WTC11 (cell line): ENCODE data around the gene KCNIP3. TPM values are rescaled to one million over a fixed set of nuclear protein-coding genes. Genes with fewer than 3 reads are reported as not detected.

Experiments
- ATAC-seq: fragments of 200-7000 bp; cut with Tn5 transposase; 2 replicates; pipeline ENCODE4 v1.10.0; 2021; ENCODE audit warnings: mild to moderate bottlenecking, moderate library complexity
- CTCF ChIA-PET: fragments of 300-600 bp; sonication (Branson Sonifier 250); formaldehyde crosslinking; loops from one replicate; lab custom pipeline; 2021; ENCODE audit warnings: antibody characterized with exemption; lab: Charles Lee
- POLR2A ChIA-PET: fragments of 350-600 bp; sonication (Branson Sonifier 250); formaldehyde crosslinking; loops from one replicate; lab custom pipeline; 2021; ENCODE audit warnings: antibody characterized with exemption; lab: Charles Lee
- DNase-seq: peaks from one replicate; pipeline ENCODE4 v3.0.0; 2021; ENCODE audit warnings: low spot score
- H3K27ac Mint-ChIP-seq: 2 replicates; pipeline ENCODE4 v1.8.0; 2021; ENCODE audit warnings: mixed read lengths
- H3K27me3 Mint-ChIP-seq: 2 replicates; pipeline ENCODE4 v1.8.0; 2021; ENCODE audit warnings: low read depth, mild to moderate bottlenecking, moderate library complexity, mixed read lengths
- H3K36me3 Mint-ChIP-seq: 2 replicates; pipeline ENCODE4 v1.8.0; 2021; ENCODE audit warnings: mixed read lengths
- H3K4me1 Mint-ChIP-seq: 2 replicates; pipeline ENCODE4 v1.8.0; 2022; ENCODE audit warnings: mixed read lengths
- H3K4me3 Mint-ChIP-seq: 2 replicates; pipeline ENCODE4 v1.8.0; 2021; ENCODE audit warnings: mild to moderate bottlenecking, moderate library complexity, mixed read lengths
- H3K9me3 Mint-ChIP-seq: 2 replicates; pipeline ENCODE4 v1.8.0; 2021; ENCODE audit warnings: mixed read lengths
- CBFB ChIP-seq: sonication (generic); formaldehyde crosslinking; IDR thresholded peaks from 2 replicates; pipeline ENCODE4 v1.8.1; 2022; ENCODE audit warnings: mild to moderate bottlenecking, low read depth, missing genetic modification reagents
- CREM ChIP-seq: sonication (generic); formaldehyde crosslinking; IDR thresholded peaks from 2 replicates; pipeline ENCODE4 v1.8.1; 2022; ENCODE audit warnings: mild to moderate bottlenecking, missing genetic modification reagents, moderate library complexity
- EMX1 ChIP-seq: fragments of 250-450 bp; sonication (Bioruptor Pico); IDR thresholded peaks from 2 replicates; pipeline ENCODE4 v1.8.0; 2021; ENCODE audit warnings: mild to moderate bottlenecking
- FOXP1 ChIP-seq: sonication (generic); formaldehyde crosslinking; IDR thresholded peaks from 2 replicates; pipeline ENCODE4 v1.8.0; 2022; ENCODE audit warnings: missing genetic modification reagents, mild to moderate bottlenecking, moderate library complexity, borderline replicate concordance
- NFE2L1 ChIP-seq: sonication (generic); formaldehyde crosslinking; IDR thresholded peaks from 2 replicates; pipeline ENCODE4 v1.8.1; 2023; ENCODE audit warnings: missing genetic modification reagents
- NR3C1 ChIP-seq: sonication (generic); formaldehyde crosslinking; conservative IDR thresholded peaks from 2 replicates; pipeline ENCODE4 v1.8.1; 2023; ENCODE audit warnings: low read depth, mild to moderate bottlenecking, missing genetic modification reagents
- OVOL2 ChIP-seq: fragments of 250-450 bp; sonication (Bioruptor Pico); IDR thresholded peaks from 2 replicates; pipeline ENCODE4 v1.9.0; 2021; ENCODE audit warnings: mild to moderate bottlenecking, borderline replicate concordance
- TP53 ChIP-seq: sonication (generic); formaldehyde crosslinking; IDR thresholded peaks from 2 replicates; pipeline ENCODE4 v1.8.1; 2023; ENCODE audit warnings: mild to moderate bottlenecking, missing genetic modification reagents
- ZNF219 ChIP-seq: sonication (generic); formaldehyde crosslinking; IDR thresholded peaks from 2 replicates; pipeline ENCODE4 v1.8.0; 2023; ENCODE audit warnings: missing genetic modification reagents, mild to moderate bottlenecking, borderline replicate concordance
- total RNA-seq: library from RNA; stranded (reverse); gene quantifications from 3 replicates; pipeline ENCODE4 v1.2.3, GENCODE V29; 2021
- TF ChIP-seq, protein P1 (sequence below): sonication (generic); formaldehyde crosslinking; IDR thresholded peaks from 2 replicates; pipeline ENCODE4 v1.8.0; 2023; ENCODE audit warnings: mild to moderate bottlenecking, missing genetic modification reagents
- TF ChIP-seq, protein P2 (sequence below): sonication (generic); formaldehyde crosslinking; IDR thresholded peaks from 2 replicates; pipeline ENCODE4 v1.8.0; 2023; ENCODE audit warnings: missing genetic modification reagents
- TF ChIP-seq, protein P3 (sequence below): sonication (generic); formaldehyde crosslinking; IDR thresholded peaks from 2 replicates; pipeline ENCODE4 v1.8.1; 2023; ENCODE audit warnings: mild to moderate bottlenecking, moderate library complexity, missing genetic modification reagents
- TF ChIP-seq, protein P4 (sequence below): sonication (generic); formaldehyde crosslinking; IDR thresholded peaks from 2 replicates; pipeline ENCODE4 v1.8.1; 2022; ENCODE audit warnings: missing genetic modification reagents, borderline replicate concordance
- TF ChIP-seq, protein P5 (sequence below): sonication (generic); formaldehyde crosslinking; IDR thresholded peaks from 2 replicates; pipeline ENCODE4 v1.8.0; 2022; ENCODE audit warnings: mild to moderate bottlenecking, missing genetic modification reagents
- TF ChIP-seq, protein P6 (sequence below): sonication (generic); formaldehyde crosslinking; IDR thresholded peaks from 2 replicates; pipeline ENCODE4 v1.8.1; 2022; ENCODE audit warnings: low read depth, mild to moderate bottlenecking, moderate library complexity, missing genetic modification reagents, borderline replicate concordance
- TF ChIP-seq, protein P7 (sequence below): sonication (generic); formaldehyde crosslinking; conservative IDR thresholded peaks from 2 replicates; pipeline ENCODE4 v1.8.1; 2023; ENCODE audit warnings: mild to moderate bottlenecking, low read depth, missing genetic modification reagents, moderate library complexity

The KCNIP3 gene
- total RNA-seq, 1 experiment from 2014 or later, result 2.1 TPM

DNA sequence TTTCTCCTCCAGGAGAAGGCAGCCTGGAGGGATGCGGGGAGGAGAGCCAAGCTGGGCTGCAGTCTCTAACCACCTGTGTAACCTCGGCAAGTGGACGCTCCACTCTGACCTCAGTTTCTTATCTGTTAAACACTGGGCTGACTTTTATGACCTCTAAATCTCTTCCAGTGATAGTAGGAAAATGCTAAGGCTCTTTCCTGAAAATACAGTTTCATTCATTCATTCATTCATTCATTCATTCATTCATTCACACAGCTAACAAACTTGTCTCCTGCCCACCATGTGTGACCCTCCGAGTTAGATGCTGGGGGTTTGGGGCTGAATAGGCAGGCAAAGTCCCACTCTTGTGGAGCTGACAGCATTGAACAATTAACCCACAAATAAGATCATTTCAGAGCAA lies 13.6 kb upstream of the KCNIP3 start (continued):
- TF ChIP-seq CREM (CRISPR knock-in tag), result no peak
- TF ChIP-seq, protein P1, sequence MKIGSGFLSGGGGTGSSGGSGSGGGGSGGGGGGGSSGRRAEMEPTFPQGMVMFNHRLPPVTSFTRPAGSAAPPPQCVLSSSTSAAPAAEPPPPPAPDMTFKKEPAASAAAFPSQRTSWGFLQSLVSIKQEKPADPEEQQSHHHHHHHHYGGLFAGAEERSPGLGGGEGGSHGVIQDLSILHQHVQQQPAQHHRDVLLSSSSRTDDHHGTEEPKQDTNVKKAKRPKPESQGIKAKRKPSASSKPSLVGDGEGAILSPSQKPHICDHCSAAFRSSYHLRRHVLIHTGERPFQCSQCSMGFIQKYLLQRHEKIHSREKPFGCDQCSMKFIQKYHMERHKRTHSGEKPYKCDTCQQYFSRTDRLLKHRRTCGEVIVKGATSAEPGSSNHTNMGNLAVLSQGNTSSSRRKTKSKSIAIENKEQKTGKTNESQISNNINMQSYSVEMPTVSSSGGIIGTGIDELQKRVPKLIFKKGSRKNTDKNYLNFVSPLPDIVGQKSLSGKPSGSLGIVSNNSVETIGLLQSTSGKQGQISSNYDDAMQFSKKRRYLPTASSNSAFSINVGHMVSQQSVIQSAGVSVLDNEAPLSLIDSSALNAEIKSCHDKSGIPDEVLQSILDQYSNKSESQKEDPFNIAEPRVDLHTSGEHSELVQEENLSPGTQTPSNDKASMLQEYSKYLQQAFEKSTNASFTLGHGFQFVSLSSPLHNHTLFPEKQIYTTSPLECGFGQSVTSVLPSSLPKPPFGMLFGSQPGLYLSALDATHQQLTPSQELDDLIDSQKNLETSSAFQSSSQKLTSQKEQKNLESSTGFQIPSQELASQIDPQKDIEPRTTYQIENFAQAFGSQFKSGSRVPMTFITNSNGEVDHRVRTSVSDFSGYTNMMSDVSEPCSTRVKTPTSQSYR (CRISPR knock-in tag), result no peak
- TF ChIP-seq CBFB, result no peak
- TF ChIP-seq, protein P2, sequence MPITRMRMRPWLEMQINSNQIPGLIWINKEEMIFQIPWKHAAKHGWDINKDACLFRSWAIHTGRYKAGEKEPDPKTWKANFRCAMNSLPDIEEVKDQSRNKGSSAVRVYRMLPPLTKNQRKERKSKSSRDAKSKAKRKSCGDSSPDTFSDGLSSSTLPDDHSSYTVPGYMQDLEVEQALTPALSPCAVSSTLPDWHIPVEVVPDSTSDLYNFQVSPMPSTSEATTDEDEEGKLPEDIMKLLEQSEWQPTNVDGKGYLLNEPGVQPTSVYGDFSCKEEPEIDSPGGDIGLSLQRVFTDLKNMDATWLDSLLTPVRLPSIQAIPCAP, result no peak
- no peak for TF ChIP-seq FOXP1 (CRISPR knock-in tag)
- TF ChIP-seq OVOL2 (CRISPR knock-in tag), result no peak

DNA sequence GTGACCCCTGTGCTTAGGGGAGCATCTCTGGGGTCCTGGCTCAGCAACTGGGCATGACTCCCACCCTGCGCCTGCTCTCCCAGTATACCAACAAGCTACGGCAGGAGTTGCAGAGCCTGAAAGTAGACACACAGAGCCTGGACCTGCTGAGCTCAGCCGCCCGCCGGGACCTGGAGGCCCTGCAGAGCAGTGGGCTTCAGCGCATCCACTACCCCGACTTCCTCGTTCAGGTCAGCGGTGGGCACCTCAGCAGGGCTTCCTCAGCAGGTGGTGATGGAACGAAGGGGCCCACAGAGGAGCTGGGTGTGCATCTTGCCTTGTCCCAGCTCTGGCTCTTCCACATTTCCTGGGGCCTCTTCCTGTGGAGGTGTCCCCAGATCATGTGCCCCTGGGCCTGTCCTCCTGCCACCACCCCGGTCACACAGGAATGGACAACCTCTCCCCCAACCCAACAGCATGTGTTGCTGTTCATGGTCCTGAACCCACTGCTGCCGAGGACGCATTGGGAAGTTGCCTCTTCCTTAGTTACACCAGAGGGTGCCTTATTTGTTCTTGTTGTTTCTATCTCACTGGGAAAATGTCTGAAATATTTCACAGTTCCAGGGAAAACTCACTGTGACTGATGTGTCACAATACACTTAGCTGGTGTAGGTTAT lies 12.1 kb upstream of the KCNIP3 start:
- Mint-ChIP-seq H3K36me3 (peaks cover 2% of the 10 kb centered on the region), H3K9me3 (peaks cover 2% of the 10 kb centered on the region), H3K4me1 (0 out of 2 replicates have a peak, but pooled peaks cover 6% of the 10 kb centered on the region), H3K27me3 (no peaks in the 10 kb centered on the region), H3K27ac (no peak overlapping the region), H3K4me3 (no peak overlapping the region)
- ChIA-PET POLR2A (no interaction called here), CTCF (interaction anchor here (4.7 kb wide), 1 partner anchor 52 kb away, joined by 32 read pairs; no protein-coding TSS in a partner anchor)
- peak; percentile 32 for DNase-seq
- ATAC-seq, result no peak
- TF ChIP-seq, protein P3, sequence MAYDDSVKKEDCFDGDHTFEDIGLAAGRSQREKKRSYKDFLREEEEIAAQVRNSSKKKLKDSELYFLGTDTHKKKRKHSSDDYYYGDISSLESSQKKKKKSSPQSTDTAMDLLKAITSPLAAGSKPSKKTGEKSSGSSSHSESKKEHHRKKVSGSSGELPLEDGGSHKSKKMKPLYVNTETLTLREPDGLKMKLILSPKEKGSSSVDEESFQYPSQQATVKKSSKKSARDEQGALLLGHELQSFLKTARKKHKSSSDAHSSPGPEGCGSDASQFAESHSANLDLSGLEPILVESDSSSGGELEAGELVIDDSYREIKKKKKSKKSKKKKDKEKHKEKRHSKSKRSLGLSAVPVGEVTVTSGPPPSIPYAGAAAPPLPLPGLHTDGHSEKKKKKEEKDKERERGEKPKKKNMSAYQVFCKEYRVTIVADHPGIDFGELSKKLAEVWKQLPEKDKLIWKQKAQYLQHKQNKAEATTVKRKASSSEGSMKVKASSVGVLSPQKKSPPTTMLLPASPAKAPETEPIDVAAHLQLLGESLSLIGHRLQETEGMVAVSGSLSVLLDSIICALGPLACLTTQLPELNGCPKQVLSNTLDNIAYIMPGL (CRISPR knock-in tag), result no peak
- TF ChIP-seq, protein P4, sequence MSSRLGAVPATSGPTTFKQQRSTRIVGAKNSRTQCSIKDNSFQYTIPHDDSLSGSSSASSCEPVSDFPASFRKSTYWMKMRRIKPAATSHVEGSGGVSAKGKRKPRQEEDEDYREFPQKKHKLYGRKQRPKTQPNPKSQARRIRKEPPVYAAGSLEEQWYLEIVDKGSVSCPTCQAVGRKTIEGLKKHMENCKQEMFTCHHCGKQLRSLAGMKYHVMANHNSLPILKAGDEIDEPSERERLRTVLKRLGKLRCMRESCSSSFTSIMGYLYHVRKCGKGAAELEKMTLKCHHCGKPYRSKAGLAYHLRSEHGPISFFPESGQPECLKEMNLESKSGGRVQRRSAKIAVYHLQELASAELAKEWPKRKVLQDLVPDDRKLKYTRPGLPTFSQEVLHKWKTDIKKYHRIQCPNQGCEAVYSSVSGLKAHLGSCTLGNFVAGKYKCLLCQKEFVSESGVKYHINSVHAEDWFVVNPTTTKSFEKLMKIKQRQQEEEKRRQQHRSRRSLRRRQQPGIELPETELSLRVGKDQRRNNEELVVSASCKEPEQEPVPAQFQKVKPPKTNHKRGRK (CRISPR knock-in tag), result no peak
- TF ChIP-seq, protein P5, sequence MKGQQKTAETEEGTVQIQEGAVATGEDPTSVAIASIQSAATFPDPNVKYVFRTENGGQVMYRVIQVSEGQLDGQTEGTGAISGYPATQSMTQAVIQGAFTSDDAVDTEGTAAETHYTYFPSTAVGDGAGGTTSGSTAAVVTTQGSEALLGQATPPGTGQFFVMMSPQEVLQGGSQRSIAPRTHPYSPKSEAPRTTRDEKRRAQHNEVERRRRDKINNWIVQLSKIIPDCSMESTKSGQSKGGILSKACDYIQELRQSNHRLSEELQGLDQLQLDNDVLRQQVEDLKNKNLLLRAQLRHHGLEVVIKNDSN, result no peak
- no peak for TF ChIP-seq EMX1 (CRISPR knock-in tag)
- no peak for TF ChIP-seq NFE2L1 (CRISPR knock-in tag)
- no peak for TF ChIP-seq ZNF219 (CRISPR knock-in tag)
- TF ChIP-seq, protein P6, sequence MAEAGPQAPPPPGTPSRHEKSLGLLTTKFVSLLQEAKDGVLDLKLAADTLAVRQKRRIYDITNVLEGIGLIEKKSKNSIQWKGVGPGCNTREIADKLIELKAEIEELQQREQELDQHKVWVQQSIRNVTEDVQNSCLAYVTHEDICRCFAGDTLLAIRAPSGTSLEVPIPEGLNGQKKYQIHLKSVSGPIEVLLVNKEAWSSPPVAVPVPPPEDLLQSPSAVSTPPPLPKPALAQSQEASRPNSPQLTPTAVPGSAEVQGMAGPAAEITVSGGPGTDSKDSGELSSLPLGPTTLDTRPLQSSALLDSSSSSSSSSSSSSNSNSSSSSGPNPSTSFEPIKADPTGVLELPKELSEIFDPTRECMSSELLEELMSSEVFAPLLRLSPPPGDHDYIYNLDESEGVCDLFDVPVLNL (CRISPR knock-in tag), result no peak
- no peak for TF ChIP-seq TP53
- TF ChIP-seq, protein P7, sequence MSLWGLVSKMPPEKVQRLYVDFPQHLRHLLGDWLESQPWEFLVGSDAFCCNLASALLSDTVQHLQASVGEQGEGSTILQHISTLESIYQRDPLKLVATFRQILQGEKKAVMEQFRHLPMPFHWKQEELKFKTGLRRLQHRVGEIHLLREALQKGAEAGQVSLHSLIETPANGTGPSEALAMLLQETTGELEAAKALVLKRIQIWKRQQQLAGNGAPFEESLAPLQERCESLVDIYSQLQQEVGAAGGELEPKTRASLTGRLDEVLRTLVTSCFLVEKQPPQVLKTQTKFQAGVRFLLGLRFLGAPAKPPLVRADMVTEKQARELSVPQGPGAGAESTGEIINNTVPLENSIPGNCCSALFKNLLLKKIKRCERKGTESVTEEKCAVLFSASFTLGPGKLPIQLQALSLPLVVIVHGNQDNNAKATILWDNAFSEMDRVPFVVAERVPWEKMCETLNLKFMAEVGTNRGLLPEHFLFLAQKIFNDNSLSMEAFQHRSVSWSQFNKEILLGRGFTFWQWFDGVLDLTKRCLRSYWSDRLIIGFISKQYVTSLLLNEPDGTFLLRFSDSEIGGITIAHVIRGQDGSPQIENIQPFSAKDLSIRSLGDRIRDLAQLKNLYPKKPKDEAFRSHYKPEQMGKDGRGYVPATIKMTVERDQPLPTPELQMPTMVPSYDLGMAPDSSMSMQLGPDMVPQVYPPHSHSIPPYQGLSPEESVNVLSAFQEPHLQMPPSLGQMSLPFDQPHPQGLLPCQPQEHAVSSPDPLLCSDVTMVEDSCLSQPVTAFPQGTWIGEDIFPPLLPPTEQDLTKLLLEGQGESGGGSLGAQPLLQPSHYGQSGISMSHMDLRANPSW (CRISPR knock-in tag), result no peak
- no peak for TF ChIP-seq NR3C1 (CRISPR knock-in tag)
